ENCODE measurements around the gene P4HA2.
"Not testable (repeated sequence)": the region's sequence is repeated elsewhere in the genome, so short reads cannot be mapped to it uniquely, and the experiment has no call there.

The P4HA2 gene

GRCh38 chr5:132199116-132199680 lies 28.5 kb downstream of the P4HA2 start:
- no peak for DNase-seq (ENCODE audit: low spot score)

- DNase-seq (ENCODE audit: low spot score), result no peak
These were observed 29.1 kb downstream of the P4HA2 start for GRCh38 chr5:132198571-132198970.

GRCh38 chr5:132195727-132196126 lies 31.9 kb downstream of the P4HA2 start:
- no peak for DNase-seq (ENCODE audit: low spot score)

DNA sequence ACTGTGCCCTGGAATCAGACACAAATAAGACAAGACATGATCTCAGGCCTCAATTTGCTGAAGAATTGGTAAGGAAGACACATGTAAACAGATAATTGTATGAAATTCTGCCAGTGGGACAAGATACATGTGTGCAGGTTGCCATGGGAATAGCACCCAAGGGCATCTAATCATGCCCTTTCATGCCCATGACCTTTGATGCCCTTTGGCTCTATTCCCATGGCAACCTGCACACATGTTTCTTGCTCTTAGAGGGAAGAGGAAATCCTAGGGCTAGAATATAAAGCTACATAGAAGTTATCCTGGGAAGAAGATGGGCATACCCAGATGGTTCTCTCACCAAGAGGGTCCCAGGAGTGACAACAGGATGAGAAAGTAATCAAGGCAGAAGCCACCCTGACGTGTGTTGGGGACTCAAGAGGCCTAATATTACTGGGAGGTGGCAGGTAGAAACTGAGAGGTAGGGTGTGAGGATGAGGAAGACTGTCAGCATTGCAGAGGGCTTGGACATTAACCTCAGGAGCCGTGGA lies 34.4 kb downstream of the P4HA2 start:
- no peak for DNase-seq (ENCODE audit: low spot score)

DNA sequence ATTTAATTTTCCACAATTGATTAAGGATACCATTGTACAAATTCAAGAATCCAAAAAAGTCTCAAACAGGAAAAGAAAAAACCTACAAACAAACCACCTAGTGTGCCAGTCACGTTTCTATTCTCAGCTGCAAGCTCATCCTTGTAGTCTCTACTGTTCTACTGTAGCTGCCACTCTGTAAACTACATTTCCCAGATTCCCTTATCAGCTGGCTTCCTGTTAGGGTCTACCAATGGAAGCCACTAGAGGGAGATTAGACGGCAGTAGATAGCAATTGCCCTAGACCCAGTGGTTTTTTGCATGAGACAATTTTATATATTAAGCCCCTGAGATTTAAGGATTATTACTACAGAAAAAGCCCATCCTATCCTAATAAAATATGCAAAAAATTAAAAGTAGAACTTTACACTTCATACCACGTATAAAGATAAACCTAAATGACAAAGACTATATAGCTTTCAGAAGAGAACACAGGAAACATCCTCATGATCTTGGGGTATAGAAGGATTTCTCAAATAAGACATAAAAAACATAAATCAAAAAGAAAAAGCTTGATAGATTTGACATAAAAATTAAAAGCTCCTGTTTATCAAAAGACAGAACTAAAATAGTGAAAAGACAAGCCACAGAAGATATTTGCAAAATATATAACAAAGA lies 37.4 kb downstream of the P4HA2 start:
- peak; percentile 78 for DNase-seq (ENCODE audit: low spot score)

- no peak for DNase-seq (ENCODE audit: low spot score)
These were observed 43.1 kb downstream of the P4HA2 start for GRCh38 chr5:132184588-132184987.

- DNase-seq (ENCODE audit: low spot score), result no peak
These were observed 43.9 kb downstream of the P4HA2 start for GRCh38 chr5:132183723-132184122.

GRCh38 chr5:132182359-132183040 lies 45.2 kb downstream of the P4HA2 start:
- DNase-seq (ENCODE audit: low spot score), result no peak

DNA sequence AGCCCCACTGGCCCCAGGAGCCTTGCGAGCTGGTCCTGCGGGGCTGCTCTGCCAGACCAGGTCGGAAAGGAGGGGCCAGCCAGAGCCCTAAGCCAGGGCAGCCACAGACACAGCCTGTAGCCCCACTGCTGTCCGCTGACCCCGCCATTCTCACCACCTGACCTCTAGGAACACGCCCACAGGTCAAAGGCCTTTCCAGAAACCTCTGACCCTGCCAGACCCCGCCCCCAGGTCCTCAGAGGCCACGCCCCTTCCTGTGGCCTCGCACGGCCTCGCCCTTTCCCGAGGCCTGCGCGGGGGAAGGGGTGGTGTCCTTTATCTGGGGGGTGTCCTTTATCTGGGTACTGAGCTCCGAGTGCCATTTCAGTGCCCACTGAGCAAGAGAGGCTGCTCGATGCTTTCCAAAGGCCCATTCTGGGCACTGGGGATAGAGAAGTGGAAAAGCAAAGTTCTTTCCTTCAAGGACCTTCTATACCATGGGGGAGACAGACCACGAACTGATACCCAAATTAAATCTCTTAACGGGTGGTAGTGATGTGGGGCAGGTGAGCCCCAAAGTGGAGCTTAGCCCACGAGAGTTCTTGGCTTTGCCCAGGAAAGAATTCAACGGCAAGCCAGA lies 46.5 kb downstream of the P4HA2 start:
- no peak for DNase-seq (ENCODE audit: low spot score)

- peak; percentile 37 for DNase-seq (ENCODE audit: low spot score)
These were observed 47.4 kb downstream of the P4HA2 start for GRCh38 chr5:132180134-132180745.

DNA sequence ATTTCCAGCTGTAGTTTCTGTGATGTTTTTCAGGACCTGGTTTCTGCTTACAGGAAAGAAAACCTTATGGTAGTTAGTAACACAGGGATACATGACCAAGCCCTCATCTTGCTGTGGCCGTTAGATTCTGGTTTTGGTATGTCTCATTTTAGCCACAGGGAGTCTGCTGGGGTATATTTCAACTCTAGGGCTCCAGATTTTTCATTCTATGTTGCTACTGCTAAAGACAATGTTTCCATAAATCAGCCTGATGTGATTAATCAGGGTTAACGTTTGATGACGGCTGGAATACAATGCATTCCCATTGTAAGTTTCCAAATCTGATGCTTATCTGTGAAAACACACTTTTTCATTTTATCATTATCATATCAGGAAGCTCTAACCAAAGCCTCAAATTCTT lies 48.2 kb downstream of the P4HA2 start:
- no peak for DNase-seq (ENCODE audit: low spot score)

GRCh38 chr5:132177691-132178149 lies 49.9 kb downstream of the P4HA2 start:
- no peak for DNase-seq (ENCODE audit: low spot score)

DNA sequence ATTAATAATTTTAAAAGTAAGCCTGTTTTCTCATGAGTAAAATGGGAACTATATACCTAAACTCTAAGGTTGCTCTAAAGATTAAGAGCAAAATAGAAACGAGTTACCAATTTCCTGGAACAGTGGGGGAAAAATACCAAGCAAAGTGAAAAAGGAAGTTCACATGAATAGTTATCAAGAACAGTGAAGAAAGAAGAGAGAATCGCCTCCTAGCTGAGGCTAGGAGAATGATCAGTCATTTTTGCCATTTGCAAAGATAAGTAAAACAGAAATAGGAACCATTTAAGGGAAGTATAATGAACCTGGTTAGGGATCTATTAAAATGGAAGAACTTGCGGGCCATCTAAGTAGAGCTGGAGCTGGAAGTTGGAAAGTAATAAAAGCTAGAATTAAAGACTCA lies 50.7 kb downstream of the P4HA2 start:
- DNase-seq (ENCODE audit: low spot score), result no peak

DNA sequence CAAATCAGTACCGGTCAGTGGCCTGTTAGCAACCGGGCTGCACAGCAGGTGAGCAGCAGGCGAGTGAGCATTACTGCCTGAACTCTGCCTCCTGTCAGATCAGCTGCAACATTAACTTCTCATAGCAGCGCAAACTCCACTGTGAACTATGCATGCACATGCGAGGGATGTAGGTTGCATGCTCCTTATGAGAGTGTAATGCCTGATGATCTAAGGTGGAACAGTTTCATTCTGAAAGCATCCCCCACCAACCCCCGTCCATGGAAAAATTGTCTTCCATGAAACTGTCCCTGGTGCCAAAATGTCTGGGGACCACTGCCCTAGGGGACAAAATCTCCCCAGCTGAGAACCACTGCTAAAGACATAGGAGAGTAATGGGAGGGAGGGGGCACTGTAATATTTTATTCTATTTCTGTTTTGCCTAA lies 51.1 kb downstream of the P4HA2 start:
- DNase-seq (ENCODE audit: low spot score), result no peak

- DNase-seq (ENCODE audit: low spot score), result no peak
These were observed 64.7 kb downstream of the P4HA2 start for GRCh38 chr5:132162945-132163344.

GRCh38 chr5:132161574-132162326 lies 65.9 kb downstream of the P4HA2 start:
- not testable (repeated sequence) for DNase-seq (ENCODE audit: low spot score)

GRCh38 chr5:132156413-132156812 lies 71.2 kb downstream of the P4HA2 start:
- no peak for DNase-seq (ENCODE audit: low spot score)

- no peak for DNase-seq (ENCODE audit: low spot score)
These were observed 77.1 kb downstream of the P4HA2 start for GRCh38 chr5:132150565-132150964.

GRCh38 chr5:132147663-132148062 lies 80.0 kb downstream of the P4HA2 start:
- DNase-seq (ENCODE audit: low spot score), result no peak

DNA sequence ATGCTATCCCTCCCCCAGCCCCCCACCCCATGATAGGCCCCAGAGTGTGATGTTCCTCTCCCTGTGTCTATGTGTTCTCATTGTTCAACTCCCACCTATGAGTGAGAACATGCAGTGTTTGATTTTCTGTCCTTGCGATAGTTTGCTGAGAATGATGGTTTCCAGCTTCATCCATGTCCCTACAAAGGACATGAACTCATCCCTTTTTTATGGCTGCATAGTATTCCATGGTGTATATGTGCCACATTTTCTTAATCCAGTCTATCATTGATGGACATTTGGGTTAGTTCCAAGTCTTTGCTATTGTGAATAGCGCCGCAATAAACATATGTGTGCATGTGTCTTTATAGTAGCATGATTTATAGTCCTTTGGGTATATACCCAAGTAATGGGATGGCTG lies 82.3 kb downstream of the P4HA2 start:
- DNase-seq (ENCODE audit: low spot score), result not testable (repeated sequence)

DNA sequence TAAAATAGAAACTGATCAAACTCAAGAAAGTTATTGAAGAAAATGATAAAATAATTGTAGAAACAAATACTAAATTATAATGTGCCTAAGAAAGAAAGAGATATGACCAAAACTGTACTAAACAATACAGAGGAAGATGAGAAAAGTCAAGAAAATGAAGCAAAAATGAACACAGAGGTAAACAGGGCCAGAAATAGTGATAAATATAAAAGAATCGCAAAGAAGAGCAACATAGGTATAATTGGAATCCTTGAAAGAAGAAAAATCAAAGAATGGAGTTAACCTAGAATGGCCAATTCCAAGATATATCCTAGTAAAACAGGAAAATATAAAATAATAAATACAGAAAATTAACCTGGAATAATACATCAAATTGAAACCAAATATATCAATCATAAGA lies 84.5 kb downstream of the P4HA2 start:
- no peak for DNase-seq (ENCODE audit: low spot score)

DNA sequence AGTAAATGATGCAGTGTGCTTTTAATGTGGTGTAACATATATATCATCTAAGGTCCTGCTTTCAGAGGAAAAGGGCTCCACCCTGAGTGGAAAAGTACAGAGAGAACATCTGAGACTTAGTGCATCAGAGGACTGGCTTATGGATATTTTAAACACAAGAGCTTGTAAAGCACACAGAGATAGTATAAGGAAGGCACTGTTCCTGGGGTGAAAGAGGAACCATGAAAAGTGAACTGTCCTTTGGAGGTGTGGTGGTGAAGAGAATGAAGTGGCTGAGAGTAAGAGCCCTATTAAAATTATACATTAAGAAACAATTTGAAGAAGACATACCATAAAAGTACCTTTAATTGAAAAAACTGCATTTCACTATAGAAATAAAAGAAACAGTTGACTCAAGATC lies 85.2 kb downstream of the P4HA2 start:
- DNase-seq (ENCODE audit: low spot score), result no peak

All from LoVo (cell line).